ENCODE measurements around the gene ZNF444. TPM values are rescaled to one million over a fixed set of nuclear protein-coding genes. Genes with fewer than 3 reads are reported as not detected.
"Not testable (repeated sequence)": the region's sequence is repeated elsewhere in the genome, so short reads cannot be mapped to it uniquely, and the experiment has no call there.

Gene ZNF444
- total RNA-seq, 4 donors from 2014 or later: 22.3 to 48.6 (median 41.2) TPM

DNA sequence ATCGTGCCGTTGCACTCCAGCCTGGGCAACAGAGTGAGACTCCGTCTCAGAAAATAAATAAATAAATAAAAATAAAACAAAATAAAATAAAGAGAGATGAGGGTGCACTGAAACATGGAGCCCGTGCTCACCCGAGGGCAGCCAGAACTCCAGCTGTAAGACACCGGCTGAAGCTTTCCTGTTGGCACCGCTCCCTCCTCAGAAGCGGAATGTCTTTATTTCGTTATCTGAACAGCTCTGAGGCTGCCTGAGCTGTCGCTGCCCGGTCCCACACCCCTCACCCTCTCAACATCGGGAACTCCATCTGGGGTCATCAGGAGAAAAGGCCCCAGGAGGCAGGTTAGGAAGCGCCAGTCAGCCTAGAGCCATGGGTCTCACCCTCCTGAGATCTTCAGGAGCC lies 44.4 kb upstream of the ZNF444 start:
- Histone ChIP-seq H3K27ac (peak overlapping the region in 1 of 4 donors; percentile 3), H3K36me3 (peaks cover 0 to 58% (median 4%) of the 10 kb centered on the region in 3 donors), H3K4me3 (no peak overlapping the region), H3K9me3 (no peaks in the 10 kb centered on the region), H3K4me1 (peaks cover 0 to 10% (median 0%) of the 10 kb centered on the region in 4 donors), H3K27me3 (no peaks in the 10 kb centered on the region)
- no peak for TF ChIP-seq EP300 (IDR thresholded peaks at IDR 0.05)
- TF ChIP-seq, protein P1, sequence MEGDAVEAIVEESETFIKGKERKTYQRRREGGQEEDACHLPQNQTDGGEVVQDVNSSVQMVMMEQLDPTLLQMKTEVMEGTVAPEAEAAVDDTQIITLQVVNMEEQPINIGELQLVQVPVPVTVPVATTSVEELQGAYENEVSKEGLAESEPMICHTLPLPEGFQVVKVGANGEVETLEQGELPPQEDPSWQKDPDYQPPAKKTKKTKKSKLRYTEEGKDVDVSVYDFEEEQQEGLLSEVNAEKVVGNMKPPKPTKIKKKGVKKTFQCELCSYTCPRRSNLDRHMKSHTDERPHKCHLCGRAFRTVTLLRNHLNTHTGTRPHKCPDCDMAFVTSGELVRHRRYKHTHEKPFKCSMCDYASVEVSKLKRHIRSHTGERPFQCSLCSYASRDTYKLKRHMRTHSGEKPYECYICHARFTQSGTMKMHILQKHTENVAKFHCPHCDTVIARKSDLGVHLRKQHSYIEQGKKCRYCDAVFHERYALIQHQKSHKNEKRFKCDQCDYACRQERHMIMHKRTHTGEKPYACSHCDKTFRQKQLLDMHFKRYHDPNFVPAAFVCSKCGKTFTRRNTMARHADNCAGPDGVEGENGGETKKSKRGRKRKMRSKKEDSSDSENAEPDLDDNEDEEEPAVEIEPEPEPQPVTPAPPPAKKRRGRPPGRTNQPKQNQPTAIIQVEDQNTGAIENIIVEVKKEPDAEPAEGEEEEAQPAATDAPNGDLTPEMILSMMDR (IDR thresholded peaks at IDR 0.05): no peak
- TF ChIP-seq POLR2A (IDR thresholded peaks at IDR 0.05): no peak
- 91 to 92% methylated on average over 12 to 13 of the region's 13 CpGs for WGBS, 2 donors
- DNase-seq (ENCODE audit: low spot score in 2 of 2): no peak

DNA sequence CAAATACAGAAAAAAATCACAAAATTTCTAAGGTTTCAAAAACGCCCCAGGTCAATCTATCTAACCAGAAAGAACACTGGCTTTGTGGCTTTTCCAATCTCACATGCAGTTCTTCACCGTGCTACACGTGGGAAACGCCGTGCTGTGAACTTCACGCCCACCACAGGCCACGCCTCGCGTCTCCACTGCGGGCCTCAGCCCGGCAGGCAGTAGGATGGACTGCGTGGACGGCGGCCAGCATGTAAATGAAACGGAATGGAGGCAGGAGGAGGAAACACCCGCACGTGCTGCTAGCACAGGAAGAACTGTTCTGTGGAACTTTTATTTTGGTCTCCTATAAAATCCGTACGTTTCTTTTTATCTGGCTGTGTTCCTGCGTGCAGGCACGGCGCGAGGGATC lies 43.8 kb upstream of the ZNF444 start:
- Histone ChIP-seq H3K36me3 (peaks cover 0 to 65% (median 4%) of the 10 kb centered on the region in 3 donors), H3K4me1 (peaks cover 0 to 5% (median 0%) of the 10 kb centered on the region in 4 donors)
- WGBS, 2 donors: 77 to 88% methylated on average over 23 of the region's 23 CpGs

DNA sequence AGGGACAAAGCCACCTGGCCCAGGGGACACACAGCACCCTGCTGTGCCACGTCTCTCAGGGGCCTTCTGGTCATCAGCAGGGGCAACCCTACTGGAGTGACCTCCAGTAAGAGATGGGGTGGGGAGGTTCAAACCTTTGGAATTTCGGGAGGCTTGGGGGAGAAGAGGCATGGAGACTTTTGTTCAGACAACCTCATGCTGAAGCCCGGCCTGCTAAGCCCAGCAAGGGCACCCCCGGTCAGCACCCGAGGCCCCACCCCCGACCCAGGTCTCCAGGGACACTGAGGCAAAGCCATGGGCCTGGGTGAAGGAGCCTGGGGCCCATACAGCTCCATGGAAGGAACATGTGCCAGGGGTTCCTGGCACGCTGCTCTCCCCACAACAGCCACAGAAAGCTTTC lies 43.3 kb upstream of the ZNF444 start:
- no peak for DNase-seq (ENCODE audit: low spot score in 2 of 2)
- Histone ChIP-seq H3K36me3 (peaks cover 0 to 69% (median 4%) of the 10 kb centered on the region in 3 donors), H3K27ac (peak overlapping the region in 1 of 4 donors; percentile 63), H3K27me3 (no peaks in the 10 kb centered on the region), H3K4me1 (peaks cover 0 to 7% (median 0%) of the 10 kb centered on the region in 4 donors), H3K9me3 (no peaks in the 10 kb centered on the region), H3K4me3 (no peak overlapping the region)
- 61 to 85% methylated on average over 2 to 5 of the region's 7 CpGs for WGBS, 2 donors
- TF ChIP-seq, protein P1 (IDR thresholded peaks at IDR 0.05): no peak
- TF ChIP-seq EP300 (IDR thresholded peaks at IDR 0.05) (no peak), POLR2A (IDR thresholded peaks at IDR 0.05) (no peak)

More for the DNA sequence above, 43.8 kb upstream of the ZNF444 start:
- Histone ChIP-seq H3K27ac (peak overlapping the region in 1 of 4 donors; percentile 63), H3K9me3 (no peaks in the 10 kb centered on the region), H3K27me3 (no peaks in the 10 kb centered on the region), H3K4me3 (no peak overlapping the region)
- DNase-seq (ENCODE audit: low spot score in 2 of 2): no peak
- TF ChIP-seq EP300 (IDR thresholded peaks at IDR 0.05): no peak
- TF ChIP-seq, protein P1 (IDR thresholded peaks at IDR 0.05): no peak
- no peak for TF ChIP-seq POLR2A (IDR thresholded peaks at IDR 0.05)

DNA sequence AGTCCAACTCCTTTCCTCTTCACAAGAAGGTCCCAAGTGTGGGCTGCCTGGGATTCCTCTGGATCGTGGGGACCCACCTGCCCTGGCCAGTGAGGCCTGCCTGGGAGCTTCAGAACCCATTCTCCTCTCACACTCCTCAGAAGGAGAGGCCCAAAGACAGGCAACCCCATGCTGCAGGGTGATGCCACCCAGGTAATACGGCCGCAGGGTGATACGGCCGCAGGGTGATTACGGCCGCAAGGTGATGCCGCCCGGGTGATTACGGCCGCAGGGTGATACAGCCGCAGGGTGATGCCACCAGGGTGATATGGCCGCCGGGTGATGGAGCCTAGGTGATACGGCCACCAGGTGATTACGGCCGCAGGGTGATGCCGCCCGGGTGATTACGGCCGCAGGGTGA lies 42.9 kb upstream of the ZNF444 start:
- Histone ChIP-seq H3K36me3 (peaks cover 0 to 71% (median 4%) of the 10 kb centered on the region in 3 donors), H3K27ac (peak overlapping the region in 1 of 4 donors; percentile 63), H3K4me1 (peaks cover 0 to 12% (median 0%) of the 10 kb centered on the region in 4 donors)
- not testable (repeated sequence) for DNase-seq (ENCODE audit: low spot score in 2 of 2); H3K9me3 ChIP-seq; H3K27me3 ChIP-seq; H3K4me3 ChIP-seq
- 91 to 96% methylated on average over 13 to 21 of the region's 21 CpGs for WGBS, 2 donors

DNA sequence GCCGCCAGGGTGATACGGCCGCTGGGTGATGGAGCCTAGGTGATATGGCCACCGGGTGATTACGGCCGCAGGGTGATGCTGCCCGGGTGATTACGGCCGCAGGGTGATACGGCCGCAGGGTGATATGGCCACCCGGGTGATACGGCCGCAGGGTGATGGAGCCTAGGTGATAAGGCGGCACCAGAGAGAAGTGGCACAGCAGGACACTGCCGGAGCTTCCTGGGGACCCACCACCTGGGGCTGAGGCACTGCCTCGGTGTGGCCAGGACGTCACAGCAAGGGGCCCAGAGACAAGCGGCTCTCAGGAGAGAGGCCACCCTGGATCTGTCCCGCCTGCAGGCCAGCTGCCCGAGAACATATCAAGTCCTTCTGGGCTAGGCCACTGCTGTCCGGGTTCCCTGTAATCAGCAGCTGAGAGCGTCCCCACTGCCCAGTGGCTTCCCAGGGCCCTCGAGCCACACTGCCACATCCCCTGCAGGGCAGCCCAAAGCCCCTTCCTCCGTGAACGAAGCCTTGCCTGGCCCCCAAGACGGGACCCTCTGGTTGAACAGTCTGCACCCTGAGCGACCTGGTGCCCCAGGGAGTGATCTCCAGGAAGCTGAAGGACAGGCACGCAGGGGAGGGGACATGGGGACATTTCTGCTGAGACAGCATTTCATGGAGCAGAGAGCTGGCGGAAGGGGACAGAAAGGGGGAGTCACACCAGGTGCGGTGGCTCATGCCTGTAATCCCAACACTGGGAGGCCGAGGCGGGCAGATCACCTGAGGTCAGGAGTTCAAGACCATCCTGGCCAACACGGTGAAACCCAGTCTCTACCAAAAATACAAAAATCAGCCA lies 42.1 kb upstream of the ZNF444 start:
- no peak overlapping the region for H3K4me3 ChIP-seq
- DNase-seq (ENCODE audit: low spot score in 2 of 2): no peak
- TF ChIP-seq EP300 (IDR thresholded peaks at IDR 0.05): no peak
- TF ChIP-seq POLR2A (IDR thresholded peaks at IDR 0.05): no peak
- TF ChIP-seq, protein P1 (IDR thresholded peaks at IDR 0.05): no peak

More for the DNA sequence above, 42.1 kb upstream of the ZNF444 start:
- 91 to 95% methylated on average over 31 to 33 of the region's 34 CpGs for WGBS, 2 donors
- Histone ChIP-seq H3K36me3 (peaks cover 0 to 66% (median 4%) of the 10 kb centered on the region in 3 donors), H3K4me1 (peaks cover 0 to 12% (median 0%) of the 10 kb centered on the region in 4 donors), H3K9me3 (no peaks in the 10 kb centered on the region), H3K27me3 (no peaks in the 10 kb centered on the region), H3K27ac (no peak overlapping the region)

Measured in tibial nerve (tissue), 4 donors.